HCEC 1CT (cell line): ENCODE data around the gene LRRC23.
A peak's percentile ranks its signal among the peaks of the same experiment; 100 is the strongest.
"Not testable (repeated sequence)": the region's sequence is repeated elsewhere in the genome, so short reads cannot be mapped to it uniquely, and the experiment has no call there.

ENCODE experiments used
- DNase-seq: peaks from one replicate; pipeline ENCODE4 v3.0.0-alpha.2; 2017

The LRRC23 gene

GRCh38 chr12:6872073-6873048 lies 32.3 kb upstream of the LRRC23 start:
- peak; percentile 58 for DNase-seq

GRCh38 chr12:6873094-6874014 lies 31.3 kb upstream of the LRRC23 start, which contains the start of gene SPSB2:
Gene SPSB2, minus strand, starts transcription at chr12:6873303. Its CDS starts 402 bp downstream, at chr12:6872901.
- peak; percentile 91 for DNase-seq

GRCh38 chr12:6874015-6874368 lies 30.6 kb upstream of the LRRC23 start:
- DNase-seq = not testable (repeated sequence)

- not testable (repeated sequence) for DNase-seq
These were observed 24.8 kb upstream of the LRRC23 start for GRCh38 chr12:6879824-6880223.

GRCh38 chr12:6883252-6883651 lies 21.4 kb upstream of the LRRC23 start:
- DNase-seq = no peak

GRCh38 chr12:6883683-6884082 lies 20.9 kb upstream of the LRRC23 start:
- no peak for DNase-seq

- DNase-seq = no peak
These were observed 20.1 kb upstream of the LRRC23 start for GRCh38 chr12:6884539-6884938.

- not testable (repeated sequence) for DNase-seq
These were observed 18.2 kb upstream of the LRRC23 start for GRCh38 chr12:6886206-6886999.

GRCh38 chr12:6887460-6887859 lies 17.2 kb upstream of the LRRC23 start:
- DNase-seq = no peak

- no peak for DNase-seq
These were observed 16.3 kb upstream of the LRRC23 start for GRCh38 chr12:6888360-6888759.

GRCh38 chr12:6888794-6889193 lies 15.8 kb upstream of the LRRC23 start:
- not testable (repeated sequence) for DNase-seq

- not testable (repeated sequence) for DNase-seq
These were observed 14.6 kb upstream of the LRRC23 start for GRCh38 chr12:6889775-6890573.

- peak; percentile 96 for DNase-seq
These were observed 13.6 kb upstream of the LRRC23 start for GRCh38 chr12:6890789-6891645.

GRCh38 chr12:6891646-6892001 lies 13.0 kb upstream of the LRRC23 start:
- DNase-seq = no peak

- DNase-seq = not testable (repeated sequence)
These were observed 11.9 kb upstream of the LRRC23 start for GRCh38 chr12:6892683-6893082.

- no peak for DNase-seq
These were observed 10.3 kb upstream of the LRRC23 start for GRCh38 chr12:6894321-6894720.

GRCh38 chr12:6896846-6897435 lies 7.7 kb upstream of the LRRC23 start:
- no peak for DNase-seq

- DNase-seq = no peak
These were observed 5.2 kb upstream of the LRRC23 start for GRCh38 chr12:6899427-6899826.

GRCh38 chr12:6899837-6900519 lies 4.6 kb upstream of the LRRC23 start:
- DNase-seq = peak; percentile 42

- no peak for DNase-seq
These were observed 2.2 kb upstream of the LRRC23 start for GRCh38 chr12:6902448-6902847.
